HepG2 (cell line): ENCODE data around the gene MED23. TPM values are rescaled to one million over a fixed set of nuclear protein-coding genes. Genes with fewer than 3 reads are reported as not detected.

ENCODE experiments used
- BCL6 ChIP-seq: IDR thresholded peaks from 2 replicates; pipeline ENCODE4 v1.6.1; 2016; ENCODE audit warnings: missing genetic modification reagents, missing compliant biosample characterization
- CTCF ChIP-seq: sonication (generic); formaldehyde crosslinking; IDR thresholded peaks from 2 replicates; pipeline ENCODE4 v1.5.0; 2020; ENCODE audit warnings: mild to moderate bottlenecking, missing genetic modification reagents, moderate library complexity
- FOXK2 ChIP-seq: fragments of 450-650 bp; IDR thresholded peaks from 2 replicates; pipeline ENCODE4 v1.6.1; 2016
- ISL2 ChIP-seq: sonication (generic); formaldehyde crosslinking; IDR thresholded peaks from 2 replicates; pipeline ENCODE4 v1.5.0; 2020; ENCODE audit warnings: missing genetic modification reagents
- MTERF4 ChIP-seq: sonication (generic); formaldehyde crosslinking; IDR thresholded peaks from 2 replicates; pipeline ENCODE4 v1.8.0; 2023; ENCODE audit warnings: mild to moderate bottlenecking, missing genetic modification reagents
- MXI1 ChIP-seq: IDR thresholded peaks from 3 replicates; pipeline ENCODE4 v1.6.1; 2012; ENCODE audit warnings: low read depth, low read length, inconsistent platforms, borderline replicate concordance
- NCOA2 ChIP-seq: sonication (generic); formaldehyde crosslinking; IDR thresholded peaks from 2 replicates; pipeline ENCODE4 v1.8.0; 2022; ENCODE audit warnings: inconsistent platforms
- NR2C2 ChIP-seq: sonication (generic); formaldehyde crosslinking; IDR thresholded peaks from 2 replicates; pipeline ENCODE4 v1.4.0; 2020; ENCODE audit warnings: missing genetic modification reagents, mild to moderate bottlenecking, moderate library complexity, borderline replicate concordance
- NR2F6 ChIP-seq, 2 experiments: IDR thresholded peaks; 2 replicates each; pipeline ENCODE4 v1.6.1; 2016; ENCODE audit warnings: antibody characterized with exemption in 1 of 2, mild to moderate bottlenecking in 1 of 2
- PATZ1 ChIP-seq: sonication (generic); formaldehyde crosslinking; IDR thresholded peaks from 2 replicates; pipeline ENCODE4 v1.4.0; 2020; ENCODE audit warnings: missing genetic modification reagents
- POGK ChIP-seq: sonication (generic); formaldehyde crosslinking; conservative IDR thresholded peaks from 2 replicates; pipeline ENCODE4 v1.8.0; 2022; ENCODE audit warnings: mild to moderate bottlenecking, moderate library complexity, missing genetic modification reagents
- POGZ ChIP-seq: sonication (generic); formaldehyde crosslinking; IDR thresholded peaks from 2 replicates; pipeline ENCODE4 v1.4.0; 2020; ENCODE audit warnings: mild to moderate bottlenecking, missing genetic modification reagents
- TARDBP ChIP-seq: sonication (generic); formaldehyde crosslinking; IDR thresholded peaks from 2 replicates; pipeline ENCODE4 v1.8.0; 2022; ENCODE audit warnings: mild to moderate bottlenecking, missing genetic modification reagents
- TFAP4 ChIP-seq: sonication (generic); IDR thresholded peaks from 2 replicates; pipeline ENCODE4 v1.6.1; 2016; ENCODE audit warnings: low read depth, borderline replicate concordance
- XBP1 ChIP-seq: sonication (generic); formaldehyde crosslinking; IDR thresholded peaks from 2 replicates; pipeline ENCODE4 v1.5.0; 2020; ENCODE audit warnings: missing genetic modification reagents
- ZBTB7B ChIP-seq: sonication (generic); formaldehyde crosslinking; IDR thresholded peaks from 2 replicates; pipeline ENCODE4 v1.4.0; 2020; ENCODE audit warnings: missing genetic modification reagents
- ZFP82 ChIP-seq: sonication (generic); formaldehyde crosslinking; IDR thresholded peaks from 2 replicates; pipeline ENCODE4 v1.5.1; 2020; ENCODE audit warnings: mild to moderate bottlenecking, missing genetic modification reagents, borderline replicate concordance
- ZFP90 ChIP-seq: sonication (generic); formaldehyde crosslinking; IDR thresholded peaks from 2 replicates; pipeline ENCODE4 v1.8.0; 2022; ENCODE audit warnings: missing genetic modification reagents, mild to moderate bottlenecking, inconsistent platforms, borderline replicate concordance
- ZNF101 ChIP-seq: sonication (generic); formaldehyde crosslinking; IDR thresholded peaks from 2 replicates; pipeline ENCODE4 v1.4.0; 2020; ENCODE audit warnings: mild to moderate bottlenecking, low read depth, missing genetic modification reagents, borderline replicate concordance
- ZNF367 ChIP-seq: sonication (generic); formaldehyde crosslinking; IDR thresholded peaks from 2 replicates; pipeline ENCODE4 v1.4.0; 2020; ENCODE audit warnings: missing genetic modification reagents, borderline replicate concordance
- ZNF558 ChIP-seq: sonication (generic); formaldehyde crosslinking; IDR thresholded peaks from 2 replicates; pipeline ENCODE4 v1.9.0; 2022; ENCODE audit warnings: mild to moderate bottlenecking, missing genetic modification reagents, borderline replicate concordance
- polyA plus RNA-seq, 8 experiments: library from polyadenylated mRNA; depleted of rRNA in 3 of 8; stranded (reverse) in 7 of 8; unstranded in 1 of 8; fragments of >200 nt; fragmentation: Illumina TruSeq in 4 of 8; extraction: Trizol in 4 of 8; gene quantifications; 2 replicates each; pipeline versions ENCODE4 v1.2.1 to v1.2.3, GENCODE V29; 2011 to 2016; ENCODE audit warnings: low read depth in 4 of 8, missing spikeins in 1 of 8, mixed read lengths in 1 of 8; ENCODE audit not compliant: insufficient read depth in 1 of 8
- total RNA-seq, 5 experiments: library from RNA; depleted of rRNA; stranded (reverse); fragments of >200 nt; fragmentation: Illumina TruSeq; extraction: Trizol; gene quantifications; 2 replicates each; pipeline ENCODE4 v1.2.3, GENCODE V29; 2016; ENCODE audit warnings: low read depth in 1 of 5

The MED23 gene
- total and polyA plus RNA-seq, 2 of the 13 experiments (the other 11 are each of a cell fraction or from before 2014, with no cell fraction given), result 34.9 to 50.5 TPM

GRCh38 chr6:131552572-131552971 lies 75.5 kb downstream of the MED23 start (continued):
- TF ChIP-seq CTCF (CRISPR knock-in tag) (no peak), ZNF101 (CRISPR knock-in tag) (no peak), ZNF558 (CRISPR knock-in tag) (no peak), MXI1 (no peak), ZBTB7B (no peak), ZNF367 (CRISPR knock-in tag) (no peak), NR2F6 (IDR thresholded peaks at IDR 0.05) (peak; percentile 23; the same call in 1 of the 2 replicates), NR2F6 (CRISPR knock-in tag; IDR thresholded peaks at IDR 0.05) (no peak), POGZ (CRISPR knock-in tag) (peak; percentile 36; the same call in 1 of the 2 replicates), POGK (CRISPR knock-in tag) (peak; percentile 52; the same call in 1 of the 2 replicates), NR2C2 (CRISPR knock-in tag) (no peak), ZFP82 (CRISPR knock-in tag) (peak; percentile 31; the same call in 1 of the 2 replicates), PATZ1 (CRISPR knock-in tag) (no peak), BCL6 (CRISPR knock-in tag) (peak; percentile 71), ISL2 (CRISPR knock-in tag) (peak; percentile 70; the same call in 1 of the 2 replicates), MTERF4 (CRISPR knock-in tag) (no peak), FOXK2 (no peak), TFAP4 (peak; percentile 75), XBP1 (no peak), NCOA2 (CRISPR knock-in tag) (peak; percentile 65; the same call in 1 of the 2 replicates), TARDBP (CRISPR knock-in tag) (no peak), ZFP90 (no peak)
